ENCODE data around the gene OR1I1.

Gene OR1I1

DNA sequence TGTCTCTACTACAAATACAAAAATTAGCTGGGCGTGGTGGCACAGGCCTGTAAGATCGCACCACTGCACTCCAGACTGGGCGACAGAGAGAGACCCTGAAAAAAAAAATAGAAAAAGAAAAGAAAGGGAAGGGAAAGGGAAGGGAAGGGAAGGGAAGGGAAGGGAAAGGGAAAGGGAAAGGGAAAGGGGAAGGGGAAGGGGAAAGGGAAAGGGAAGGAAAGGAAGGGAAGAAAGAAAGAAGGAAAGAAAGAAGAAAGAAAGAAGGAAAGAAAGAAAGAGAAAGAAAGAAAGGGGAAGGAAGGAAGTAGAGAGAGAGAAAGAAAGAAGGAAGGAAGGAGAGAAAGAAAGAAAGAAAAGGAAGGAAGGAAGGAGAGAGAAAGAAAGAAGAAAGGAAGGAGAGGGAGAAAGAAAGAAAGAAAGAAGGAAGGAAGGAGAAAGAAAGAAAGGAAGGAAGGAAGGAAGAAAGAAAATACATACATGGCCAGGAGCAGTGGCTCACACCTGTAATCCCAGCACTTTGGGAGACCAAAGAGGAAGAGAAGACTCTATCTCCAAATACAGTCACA lies 17.1 kb downstream of the OR1I1 start:
- no peak for DNase-seq

DNA sequence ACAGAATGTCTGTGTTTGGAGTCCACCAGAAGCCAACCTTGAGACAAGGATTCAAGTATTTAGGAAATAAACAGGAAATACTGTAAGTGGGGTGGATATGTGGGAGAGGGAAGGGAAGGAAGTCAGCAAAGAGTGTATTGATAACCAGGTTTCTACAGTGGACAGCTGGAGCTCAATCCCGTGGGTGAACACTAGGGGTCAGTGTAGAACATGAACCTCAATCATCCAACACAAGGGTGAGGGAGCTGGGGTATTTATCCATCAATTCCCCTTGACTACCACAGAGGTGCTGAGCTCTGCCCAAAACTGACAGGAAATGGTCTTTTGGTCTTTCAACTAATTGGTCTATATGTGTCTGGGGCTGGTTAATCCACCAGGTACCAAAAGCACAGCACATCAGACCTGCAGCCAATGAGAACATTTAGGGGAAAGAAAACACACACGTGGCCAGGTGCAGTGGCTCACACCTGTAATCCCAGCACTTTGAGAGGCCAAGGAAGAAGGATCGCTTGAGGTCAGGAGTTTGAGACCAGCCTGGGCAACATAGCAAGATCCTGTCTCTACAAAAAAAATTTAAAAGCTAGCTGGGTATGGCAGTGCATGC lies 19.6 kb downstream of the OR1I1 start:
- peak in 1 of 2 experiments; percentile 52 for DNase-seq

DNA sequence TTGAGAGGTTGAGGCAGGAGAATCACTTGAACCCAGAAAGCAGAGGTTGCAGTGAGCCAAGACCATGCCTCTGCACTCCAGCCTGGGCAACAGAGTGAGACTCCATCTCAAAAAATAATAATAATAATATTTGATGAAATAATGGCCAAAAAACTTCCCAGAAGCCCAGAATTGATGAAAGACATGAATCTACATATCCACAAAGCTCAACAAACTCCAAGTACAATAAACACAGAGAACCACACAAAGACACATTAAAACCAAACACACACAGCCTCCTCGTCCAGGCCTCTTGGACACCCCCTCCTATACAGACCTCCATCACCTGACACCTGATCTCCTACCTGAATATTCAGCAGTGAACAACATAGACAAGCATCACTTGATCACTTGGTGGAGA lies 22.0 kb downstream of the OR1I1 start:
- DNase-seq, result no peak

DNA sequence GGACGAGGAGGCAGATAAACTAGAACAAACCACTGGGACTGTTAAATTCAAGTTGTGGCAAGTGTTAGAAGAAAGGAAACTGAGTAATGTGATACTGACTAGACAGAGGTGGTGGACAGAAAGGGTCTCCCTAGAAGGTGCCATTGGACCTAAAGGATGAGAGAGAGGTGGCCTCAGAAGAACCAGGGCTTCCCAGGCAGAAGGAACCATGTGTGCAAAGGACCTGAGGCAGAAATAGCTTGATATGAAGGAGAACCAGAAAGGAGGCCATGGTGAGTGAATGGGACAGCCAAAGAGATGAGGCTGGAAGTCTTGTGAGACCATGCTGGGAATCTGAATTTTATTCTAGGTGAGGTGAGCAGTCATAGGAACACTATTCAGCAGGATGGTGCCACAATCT lies 22.4 kb downstream of the OR1I1 start:
- no peak for DNase-seq

DNA sequence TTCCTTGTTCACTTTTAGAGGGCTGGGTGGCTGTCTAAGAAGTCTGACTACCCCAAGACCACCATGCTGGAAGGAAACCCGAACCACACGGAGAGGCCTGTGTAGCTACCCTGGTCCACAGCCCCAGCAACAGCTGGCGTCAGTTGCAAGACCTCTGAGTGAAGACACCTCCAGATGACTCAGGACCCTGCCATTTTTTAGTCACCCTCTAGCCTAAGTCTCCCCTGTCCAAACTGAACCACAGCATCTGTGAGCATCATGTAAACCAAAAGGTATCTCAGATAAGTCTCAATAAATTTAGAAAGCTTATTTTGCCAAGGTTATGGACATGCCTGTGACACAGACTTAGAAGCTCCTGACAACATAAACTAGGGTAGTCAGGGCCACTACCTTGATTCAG lies 23.0 kb downstream of the OR1I1 start:
- DNase-seq, result no peak

DNA sequence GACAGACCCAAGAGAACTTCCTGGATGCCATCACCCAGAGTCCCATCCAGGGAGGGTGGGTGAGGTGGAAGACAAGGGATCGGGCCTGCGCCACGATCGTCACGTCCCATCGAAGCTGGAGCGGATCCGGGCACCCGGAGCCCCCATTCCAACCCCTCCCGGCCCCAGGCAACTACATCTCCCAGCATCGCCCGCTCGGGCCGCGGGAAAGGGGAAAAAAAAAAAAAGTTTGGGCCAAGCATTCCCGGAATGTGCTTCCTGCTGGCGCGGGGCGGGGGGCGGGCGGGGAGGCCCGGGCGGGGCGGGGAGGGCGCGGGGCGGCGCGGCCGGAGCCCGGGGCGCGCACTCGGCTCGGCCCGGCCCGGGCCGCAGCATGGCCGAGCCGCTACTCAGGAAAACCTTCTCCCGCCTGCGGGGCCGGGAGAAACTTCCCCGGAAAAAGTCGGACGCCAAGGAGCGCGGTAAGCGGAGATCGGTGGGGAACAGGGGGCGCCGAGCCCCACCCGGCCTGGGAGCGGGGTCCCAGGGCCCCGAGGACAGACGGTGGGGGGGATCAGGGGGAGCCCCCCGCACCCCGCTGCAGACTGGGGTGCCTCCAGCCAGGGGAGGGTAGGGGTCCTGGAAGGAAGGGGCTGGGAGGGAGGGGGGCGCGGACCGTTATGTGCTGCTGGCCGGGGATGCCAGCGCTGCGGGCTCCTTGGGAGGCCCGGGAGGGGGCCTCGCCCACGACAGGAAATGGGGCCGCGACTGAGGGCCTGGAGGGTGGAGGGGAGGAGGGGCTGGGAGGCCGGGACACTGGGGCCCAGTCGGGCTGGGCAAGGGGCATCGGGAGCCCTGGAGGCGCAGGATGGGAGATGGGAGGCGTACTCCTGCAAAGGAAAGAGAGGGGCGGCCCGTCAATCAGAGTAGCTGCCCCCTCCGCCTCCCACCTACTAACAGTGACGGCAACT lies 25.3 kb downstream of the OR1I1 start, which contains the start of gene SYDE1:
SYDE1 (plus strand) TSS at position 341 of the 950 bp plus-strand sequence; CDS start at position 374, 33 bp downstream.
- peak in 1 of 2 experiments; percentile 23 for DNase-seq

DNA sequence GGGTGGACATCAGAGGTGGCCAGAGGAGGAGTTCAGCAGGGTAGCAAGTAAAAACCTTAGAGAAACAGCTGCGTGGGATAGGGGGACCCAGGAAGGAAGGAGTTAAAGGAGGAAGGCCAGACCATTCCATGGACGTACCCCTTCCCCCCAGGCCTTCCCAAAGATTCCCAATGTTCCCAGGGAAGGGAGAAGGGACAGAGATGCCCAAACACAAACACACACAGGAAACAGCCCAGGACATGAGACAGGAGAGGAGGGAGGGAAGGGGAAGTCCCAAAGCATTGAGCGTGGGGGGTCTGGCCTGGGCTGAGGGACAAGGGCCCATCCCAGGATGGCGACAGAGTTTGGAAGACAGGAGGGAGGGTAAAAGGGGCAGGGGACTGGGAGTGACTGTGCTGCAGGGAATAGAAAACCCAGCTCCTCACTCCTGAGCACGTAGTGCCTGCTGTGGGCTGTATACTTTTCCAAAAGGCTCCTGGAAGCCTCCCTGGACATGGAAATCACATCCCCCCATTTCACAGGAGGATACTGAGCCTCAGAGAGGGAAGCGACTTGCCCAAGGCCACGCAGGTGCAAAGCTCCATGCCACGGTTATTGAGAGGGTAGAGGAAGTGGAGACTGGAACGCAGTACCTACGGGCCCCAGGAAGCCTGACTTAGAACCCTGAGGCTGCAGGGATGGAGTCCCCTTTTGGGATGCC lies 26.3 kb downstream of the OR1I1 start:
- no peak for DNase-seq

DNA sequence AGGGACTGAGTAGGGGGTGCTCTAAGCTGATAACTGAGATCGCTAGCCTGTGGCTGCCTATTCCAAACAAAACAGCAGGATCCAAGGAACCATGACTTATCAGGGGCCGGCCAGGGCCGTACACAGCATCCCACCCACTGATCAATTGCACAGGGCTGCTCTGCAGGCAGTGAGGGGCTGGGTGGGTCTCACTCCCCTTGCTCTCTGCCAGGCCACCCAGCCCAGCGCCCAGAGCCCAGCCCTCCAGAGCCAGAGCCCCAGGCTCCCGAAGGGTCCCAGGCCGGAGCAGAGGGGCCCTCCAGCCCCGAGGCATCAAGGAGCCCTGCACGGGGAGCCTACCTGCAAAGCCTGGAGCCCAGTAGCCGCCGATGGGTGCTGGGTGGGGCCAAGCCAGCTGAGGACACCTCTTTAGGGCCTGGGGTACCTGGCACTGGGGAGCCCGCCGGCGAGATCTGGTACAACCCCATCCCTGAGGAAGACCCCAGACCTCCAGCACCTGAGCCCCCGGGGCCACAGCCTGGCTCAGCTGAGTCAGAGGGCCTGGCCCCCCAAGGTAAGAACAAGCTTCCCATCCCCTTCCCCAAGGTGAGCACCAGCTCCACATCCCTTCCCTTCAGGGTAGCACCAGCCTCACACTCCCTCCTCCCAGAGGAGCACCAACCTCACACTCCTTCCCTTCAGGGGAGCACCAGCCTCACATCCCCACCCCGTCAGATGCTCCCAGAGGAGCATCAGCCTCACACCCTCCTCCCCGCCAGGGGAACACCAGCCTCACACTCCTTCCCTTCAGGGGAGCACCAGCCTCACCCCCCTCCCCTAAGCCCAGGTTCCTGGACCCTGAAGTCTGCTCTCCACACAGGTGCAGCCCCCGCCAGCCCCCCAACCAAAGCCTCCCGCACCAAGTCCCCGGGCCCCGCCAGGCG lies 27.1 kb downstream of the OR1I1 start:
- no peak for DNase-seq

DNA sequence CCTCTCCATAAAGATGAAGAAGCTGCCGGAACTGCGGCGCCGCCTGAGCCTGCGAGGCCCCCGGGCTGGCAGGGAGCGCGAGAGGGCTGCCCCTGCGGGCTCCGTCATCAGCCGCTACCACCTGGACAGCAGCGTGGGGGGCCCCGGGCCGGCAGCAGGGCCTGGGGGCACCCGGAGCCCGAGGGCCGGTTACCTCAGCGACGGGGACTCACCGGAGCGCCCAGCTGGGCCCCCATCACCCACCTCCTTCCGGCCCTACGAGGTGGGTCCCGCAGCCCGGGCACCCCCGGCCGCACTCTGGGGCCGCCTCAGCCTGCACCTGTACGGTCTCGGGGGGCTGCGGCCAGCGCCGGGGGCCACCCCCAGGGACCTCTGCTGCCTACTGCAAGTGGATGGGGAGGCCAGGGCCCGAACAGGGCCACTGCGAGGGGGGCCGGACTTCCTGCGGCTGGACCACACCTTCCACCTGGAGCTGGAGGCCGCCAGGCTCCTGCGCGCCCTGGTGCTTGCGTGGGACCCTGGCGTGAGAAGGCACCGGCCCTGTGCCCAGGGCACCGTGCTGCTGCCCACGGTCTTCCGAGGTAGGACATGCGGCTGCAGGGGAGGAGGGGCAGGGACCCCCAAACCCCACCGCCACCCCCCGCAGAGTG lies 27.9 kb downstream of the OR1I1 start:
- no peak for DNase-seq

DNA sequence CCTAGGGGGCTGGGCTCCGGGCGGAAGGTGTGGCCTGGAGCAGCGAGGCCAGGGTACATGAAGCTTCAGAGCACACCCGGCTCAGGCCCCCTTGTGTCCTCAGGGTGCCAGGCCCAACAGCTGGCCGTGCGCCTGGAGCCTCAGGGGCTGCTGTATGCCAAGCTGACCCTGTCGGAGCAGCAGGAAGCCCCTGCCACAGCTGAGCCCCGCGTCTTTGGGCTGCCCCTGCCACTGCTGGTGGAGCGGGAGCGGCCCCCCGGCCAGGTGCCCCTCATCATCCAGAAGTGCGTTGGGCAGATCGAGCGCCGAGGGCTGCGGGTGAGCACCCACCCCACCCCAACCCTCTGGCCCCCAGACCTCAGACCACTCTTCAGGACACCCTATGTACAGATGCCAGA lies 28.4 kb downstream of the OR1I1 start:
- DNase-seq, result no peak

DNA sequence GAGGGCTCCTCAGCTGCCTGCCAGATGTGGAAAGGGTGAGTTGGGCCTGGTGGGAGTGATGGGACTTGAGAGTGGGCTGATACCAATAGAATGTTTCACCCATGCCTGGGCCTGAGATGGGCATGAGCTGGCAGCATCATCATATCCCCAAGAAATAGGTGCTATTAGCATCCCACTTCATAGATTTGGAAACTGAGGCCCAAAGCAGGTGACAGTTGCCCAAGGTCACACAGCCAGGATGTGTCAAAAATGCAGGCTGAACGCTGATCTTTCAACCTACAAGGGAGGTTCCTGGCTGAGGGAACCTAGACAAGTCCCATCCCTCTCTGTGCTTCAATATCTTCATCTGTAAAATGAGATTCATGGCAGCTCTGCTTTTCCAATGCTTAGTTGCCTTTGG lies 29.7 kb downstream of the OR1I1 start:
- DNase-seq, result no peak

DNA sequence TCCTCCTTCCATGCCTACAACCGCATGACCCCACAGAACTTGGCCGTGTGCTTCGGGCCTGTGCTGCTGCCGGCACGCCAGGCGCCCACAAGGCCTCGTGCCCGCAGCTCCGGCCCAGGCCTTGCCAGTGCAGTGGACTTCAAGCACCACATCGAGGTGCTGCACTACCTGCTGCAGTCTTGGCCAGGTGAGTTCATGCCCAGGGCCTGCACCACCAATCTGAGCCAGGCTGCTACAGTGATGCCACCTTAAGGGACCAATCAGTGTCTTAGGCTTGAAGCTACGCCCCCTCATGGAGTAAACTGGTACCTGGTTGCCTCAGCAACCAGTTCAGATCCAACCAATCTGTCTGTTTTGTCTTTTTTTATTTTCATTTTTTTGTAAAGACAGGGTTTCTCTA lies 30.4 kb downstream of the OR1I1 start:
- no peak for DNase-seq

DNA sequence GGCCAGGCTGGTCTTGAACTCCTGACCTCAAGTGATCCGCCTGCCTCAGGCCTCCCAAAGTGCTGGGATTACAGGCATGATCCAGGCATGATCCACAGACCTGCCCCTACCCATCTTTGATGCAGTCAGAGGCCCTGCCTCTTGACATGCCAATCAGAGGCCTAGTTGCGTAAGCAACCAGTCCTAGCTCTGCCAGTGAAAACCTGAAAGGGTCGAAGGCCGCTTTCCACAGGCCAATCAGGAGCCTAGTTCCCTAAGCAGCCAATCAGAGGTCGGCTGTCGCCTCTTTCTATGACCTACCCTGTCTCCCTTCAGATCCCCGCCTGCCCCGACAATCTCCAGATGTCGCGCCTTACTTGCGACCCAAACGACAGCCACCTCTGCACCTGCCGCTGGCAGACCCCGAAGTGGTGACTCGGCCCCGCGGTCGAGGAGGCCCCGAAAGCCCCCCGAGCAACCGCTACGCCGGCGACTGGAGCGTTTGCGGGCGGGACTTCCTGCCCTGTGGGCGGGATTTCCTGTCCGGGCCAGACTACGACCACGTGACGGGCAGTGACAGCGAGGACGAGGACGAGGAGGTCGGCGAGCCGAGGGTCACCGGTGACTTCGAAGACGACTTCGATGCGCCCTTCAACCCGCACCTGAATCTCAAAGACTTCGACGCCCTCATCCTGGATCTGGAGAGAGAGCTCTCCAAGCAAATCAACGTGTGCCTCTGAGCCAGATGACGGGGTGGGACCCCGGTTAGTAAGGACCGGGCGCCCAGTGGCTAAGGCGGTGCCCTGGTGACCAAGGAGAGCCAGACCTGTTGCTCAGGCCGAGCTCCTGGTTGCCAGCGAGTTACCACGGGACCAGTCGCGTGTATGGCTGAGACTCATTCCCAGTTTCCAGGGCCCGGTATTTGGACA lies 31.5 kb downstream of the OR1I1 start:
- DNase-seq, result no peak

DNA sequence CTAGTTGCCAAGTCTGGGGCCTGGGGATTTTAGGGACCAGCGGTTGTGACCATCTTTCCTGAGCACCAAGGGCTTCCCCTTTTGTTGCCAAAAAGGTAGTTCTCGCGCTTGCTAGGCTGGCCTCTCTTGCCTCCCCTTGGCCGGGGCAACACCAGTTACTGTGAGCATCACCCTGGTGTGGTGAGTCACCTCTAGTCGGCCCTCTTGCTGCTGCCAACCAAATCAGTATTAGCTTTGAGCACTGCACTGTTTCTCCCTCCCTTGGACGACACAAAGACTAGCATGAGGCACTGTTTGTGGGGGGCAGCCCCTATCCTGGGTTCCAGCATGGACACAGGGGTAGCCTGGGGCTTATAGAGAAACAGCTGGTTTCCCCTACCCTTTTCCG lies 32.1 kb downstream of the OR1I1 start:
- no peak for DNase-seq

DNA sequence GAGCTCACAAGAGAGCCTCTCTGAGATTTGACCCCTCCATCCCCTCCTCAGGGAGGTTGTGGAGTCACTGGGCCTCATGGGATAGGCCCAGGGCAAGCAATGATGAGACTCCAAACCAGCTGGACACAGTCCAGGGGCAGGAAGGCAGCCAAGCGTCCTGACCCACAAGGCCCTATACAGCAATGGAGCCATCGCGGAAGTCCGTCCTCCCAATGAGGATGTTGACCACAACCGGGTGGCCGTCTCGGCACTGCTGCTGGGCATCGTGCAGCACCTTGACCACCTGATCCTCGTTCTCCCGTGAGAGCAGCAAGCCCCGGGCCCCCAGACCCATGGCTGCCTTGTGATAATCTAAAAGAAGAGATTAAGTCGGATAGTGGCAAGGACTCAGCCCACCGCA lies 33.1 kb downstream of the OR1I1 start:
- DNase-seq, result no peak

DNA sequence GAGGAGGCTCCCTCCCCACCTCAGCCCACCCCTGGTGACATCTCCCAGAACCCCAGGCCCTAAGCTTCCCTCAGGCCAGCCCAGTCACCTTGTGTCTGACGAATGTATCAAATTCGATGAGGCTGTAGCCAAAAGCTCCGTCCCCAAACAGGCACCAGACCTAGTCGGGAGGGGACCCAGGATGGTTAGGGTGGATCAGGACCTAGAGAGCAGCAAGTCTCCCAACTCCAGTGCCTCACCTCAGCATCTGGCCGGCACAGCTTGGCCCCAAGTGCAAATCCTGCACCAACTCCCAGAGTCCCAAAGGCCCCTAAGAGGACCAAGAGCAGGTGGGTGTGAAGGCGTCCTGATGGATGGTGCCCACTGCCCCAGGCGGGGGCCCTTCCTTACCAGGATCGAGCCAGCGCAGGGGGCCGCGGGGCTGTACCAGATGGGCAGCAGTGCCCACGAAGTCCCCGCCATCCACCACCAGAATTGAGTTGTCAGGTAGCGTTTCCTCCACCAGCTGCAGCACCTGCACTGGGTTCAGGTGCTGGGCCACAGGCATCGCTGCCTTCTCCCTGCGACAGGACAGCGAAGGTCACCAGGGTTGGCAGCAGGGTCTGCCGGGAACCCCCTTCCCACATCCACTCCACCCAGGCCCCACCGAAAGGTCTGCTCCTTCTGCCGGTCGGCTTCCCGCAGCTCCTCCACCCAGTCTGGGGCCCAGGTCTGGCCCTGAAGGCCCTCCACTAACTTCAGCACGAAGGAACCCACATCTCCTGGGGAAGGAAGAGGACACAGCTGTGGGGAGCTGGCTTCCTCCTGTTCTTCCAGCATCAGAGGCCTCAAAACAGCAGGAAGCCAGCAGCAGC lies 34.0 kb downstream of the OR1I1 start:
- DNase-seq, result no peak

DNA sequence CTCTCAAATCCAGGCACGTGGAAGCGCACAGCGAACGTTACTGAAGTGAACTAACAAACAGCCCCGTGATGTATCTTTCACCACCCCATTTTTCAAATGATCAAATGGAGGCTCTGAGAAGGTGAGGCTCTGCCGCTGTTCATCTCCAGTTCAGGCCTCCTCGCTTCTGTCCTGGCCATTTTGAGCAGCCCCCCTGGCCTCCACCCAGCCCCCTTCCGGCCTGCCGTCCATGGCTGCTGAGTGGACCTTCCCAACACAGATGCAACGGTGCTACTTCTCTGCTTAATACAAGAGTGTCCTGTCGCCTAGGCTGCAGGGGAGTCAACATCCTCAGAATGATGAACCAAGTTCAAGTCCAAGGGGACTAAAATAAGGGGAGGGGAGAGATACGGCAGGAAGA lies 34.8 kb downstream of the OR1I1 start:
- DNase-seq, result no peak

DNA sequence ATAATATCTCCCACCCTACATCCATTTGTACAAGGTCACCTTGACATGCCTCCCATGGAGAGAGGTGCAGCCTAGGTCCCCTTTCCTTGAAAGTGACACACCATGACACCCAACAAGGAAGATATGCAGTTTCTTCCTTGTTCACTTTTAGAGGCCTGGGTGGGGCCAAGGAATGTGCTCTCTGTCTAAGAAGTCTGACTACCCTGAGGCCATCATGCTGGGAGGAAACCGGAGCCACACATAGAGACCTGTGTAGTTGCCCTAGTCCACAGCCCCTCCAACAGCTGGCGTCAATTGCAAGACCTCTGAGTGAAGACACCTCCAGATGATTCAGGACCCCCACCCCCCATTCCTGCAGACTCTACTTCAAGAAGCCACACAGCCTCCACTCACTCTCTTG lies 36.2 kb downstream of the OR1I1 start:
- no peak for DNase-seq

DNA sequence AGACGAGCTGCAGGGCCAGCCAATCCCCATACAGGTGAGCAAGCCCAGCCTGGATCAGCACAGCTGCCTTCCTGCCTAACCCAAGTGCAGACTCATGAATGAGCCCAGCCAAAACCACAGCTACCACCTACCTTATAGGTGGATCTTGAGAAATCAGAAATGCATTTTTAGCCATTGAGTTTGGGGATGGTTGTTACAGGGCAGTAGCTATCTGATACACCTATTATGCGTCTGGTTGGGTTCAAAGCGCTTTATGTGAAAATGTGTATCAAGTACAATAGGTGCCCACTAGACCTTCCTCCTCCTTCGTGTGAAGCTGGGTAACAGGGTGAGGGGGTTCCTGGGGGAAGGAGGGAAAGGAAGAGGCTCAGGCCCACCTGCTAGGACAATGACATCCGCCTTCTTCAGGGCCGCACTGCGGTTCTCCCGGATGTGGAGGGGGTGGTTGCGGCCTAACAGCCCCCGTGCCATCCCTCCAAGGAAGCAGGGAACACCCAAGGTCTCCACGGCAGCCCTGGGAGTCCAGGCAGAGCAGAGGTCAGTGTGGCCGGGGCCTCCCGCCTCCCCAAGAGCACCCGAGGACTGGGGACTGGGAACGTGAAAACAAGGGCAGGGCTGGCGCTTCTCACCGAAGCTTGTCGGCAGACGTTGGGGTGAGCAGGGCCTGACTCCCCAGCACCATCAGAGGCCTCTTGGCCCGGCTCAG lies 36.9 kb downstream of the OR1I1 start:
- no peak for DNase-seq
